CD4-positive, CD25-positive, alpha-beta regulatory T cell (primary cell): Measurements from ENCODE around the gene MAGI2. TPM values are rescaled to one million over a fixed set of nuclear protein-coding genes. Genes with fewer than 3 reads are reported as not detected.
"Not testable (repeated sequence)": the region's sequence is repeated elsewhere in the genome, so short reads cannot be mapped to it uniquely, and the experiment has no call there.

Experiments
- ATAC-seq, 2 donors: fragments of 150-1000 bp; cut with Tn5 transposase; one replicate each; pipeline ENCODE4 v1.10.0; 2021; ENCODE audit warnings: low read depth in 2 of 2, moderate number of reproducible peaks in 2 of 2, moderate library complexity in 1 of 2
- DNase-seq, 3 donors: peaks; one replicate each; pipeline versions ENCODE4 v3.0.0 to v3.0.0-alpha.2; 2012 to 2022; ENCODE audit warnings: mixed read lengths in 1 of 3
- H3K27ac ChIP-seq: one replicate; pipeline ENCODE4 v1.7.0; 2013; ENCODE audit warnings: mild to moderate bottlenecking, low read length; ENCODE audit not compliant: insufficient read depth, poor library complexity, severe bottlenecking
- H3K27me3 ChIP-seq: one replicate; pipeline ENCODE4 v1.7.0; 2013; ENCODE audit warnings: low read length; ENCODE audit not compliant: control insufficient read depth, insufficient read depth
- H3K36me3 ChIP-seq: one replicate; pipeline ENCODE4 v1.7.0; 2013; ENCODE audit warnings: mild to moderate bottlenecking, low read length, moderate library complexity; ENCODE audit not compliant: control insufficient read depth, insufficient read depth
- H3K4me1 ChIP-seq: 2 replicates; pipeline ENCODE4 v1.7.0; 2013; ENCODE audit warnings: mild to moderate bottlenecking, low read length; ENCODE audit not compliant: insufficient read depth, control insufficient read depth, poor library complexity, severe bottlenecking
- H3K4me3 ChIP-seq: one replicate; pipeline ENCODE4 v1.7.0; 2013; ENCODE audit warnings: low read depth, mild to moderate bottlenecking, low read length, moderate library complexity
- H3K9me3 ChIP-seq, 2 experiments: 1 replicate in 1 of 2; 2 replicates in 1 of 2; pipeline ENCODE4 v1.7.0; 2013; ENCODE audit warnings: low read length in 2 of 2, mild to moderate bottlenecking in 1 of 2, moderate library complexity in 1 of 2; ENCODE audit not compliant: control insufficient read depth in 2 of 2
- H3K27ac Mint-ChIP-seq, 3 donors: one replicate each; pipeline ENCODE4 v1.8.0; 2020 to 2022; ENCODE audit warnings: mild to moderate bottlenecking in 3 of 3, mixed read lengths in 3 of 3, moderate library complexity in 2 of 3
- H3K27me3 Mint-ChIP-seq: one replicate; pipeline ENCODE4 v1.8.0; 2022; ENCODE audit warnings: mild to moderate bottlenecking, mixed read lengths
- H3K36me3 Mint-ChIP-seq: one replicate; pipeline ENCODE4 v1.8.0; 2020; ENCODE audit warnings: mixed read lengths
- H3K4me1 Mint-ChIP-seq, 4 donors: one replicate each; pipeline ENCODE4 v1.8.0; 2020 to 2022; ENCODE audit warnings: mixed read lengths in 4 of 4, mild to moderate bottlenecking in 1 of 4
- H3K4me3 Mint-ChIP-seq, 4 donors: one replicate each; pipeline ENCODE4 v1.8.0; 2020 to 2022; ENCODE audit warnings: mild to moderate bottlenecking in 4 of 4, mixed read lengths in 4 of 4, moderate library complexity in 3 of 4
- H3K9me3 Mint-ChIP-seq, 7 donors: one replicate each; pipeline ENCODE4 v1.8.0; 2020 to 2022; ENCODE audit warnings: mixed read lengths in 7 of 7, mild to moderate bottlenecking in 3 of 7, moderate library complexity in 2 of 7
- polyA plus RNA-seq, 4 donors: library from polyadenylated mRNA; unstranded; fragments of 300-500 nt; fragmentation: Illumina TruSeq; gene quantifications; one replicate each; pipeline ENCODE4 v1.2.3, GENCODE V29; 2021
- total RNA-seq: library from RNA; stranded (reverse); gene quantifications from one replicate; pipeline ENCODE4 v1.2.3, GENCODE V29; 2022

The MAGI2 gene
- total and polyA plus RNA-seq, 5 donors from 2014 or later: not detected

GRCh38 chr7:78333530-78334425, 1119.7 kb downstream of the MAGI2 start:
- H3K4me1 Mint-ChIP-seq: no peaks in the 10 kb centered on the region
- ATAC-seq: no peak
- Histone ChIP-seq H3K9me3 (no peaks in the 10 kb centered on the region), H3K4me3 (no peak overlapping the region), H3K36me3 (no peaks in the 10 kb centered on the region), H3K27me3 (no peaks in the 10 kb centered on the region), H3K27ac (no peak overlapping the region), H3K4me1 (no peaks in the 10 kb centered on the region)
- no peaks in the 10 kb centered on the region for H3K36me3 Mint-ChIP-seq
- no peaks in the 10 kb centered on the region for H3K27me3 Mint-ChIP-seq
- H3K4me3 Mint-ChIP-seq: no peak overlapping the region
- peaks cover 0 to 2% (median 0%) of the 10 kb centered on the region in 7 donors for H3K9me3 Mint-ChIP-seq
- no peak overlapping the region for H3K27ac Mint-ChIP-seq
- DNase-seq: no peak

GRCh38 chr7:78329001-78329655, 1124.3 kb downstream of the MAGI2 start:
- Mint-ChIP-seq H3K27me3 (peaks cover 4% of the 10 kb centered on the region), H3K4me1 (no peaks in the 10 kb centered on the region), H3K9me3 (no peaks in the 10 kb centered on the region), H3K4me3 (no peak overlapping the region), H3K36me3 (no peaks in the 10 kb centered on the region), H3K27ac (no peak overlapping the region)
- no peaks in the 10 kb centered on the region for H3K4me1 ChIP-seq
- ATAC-seq (no peak), DNase-seq (no peak)
- no peaks in the 10 kb centered on the region for H3K36me3 ChIP-seq
- H3K27ac ChIP-seq: no peak overlapping the region
- H3K27me3 ChIP-seq: no peaks in the 10 kb centered on the region
- H3K4me3 ChIP-seq: no peak overlapping the region
- no peaks in the 10 kb centered on the region for H3K9me3 ChIP-seq

GRCh38 chr7:78327718-78328117, 1125.7 kb downstream of the MAGI2 start:
- no peaks in the 10 kb centered on the region for H3K4me1 Mint-ChIP-seq
- no peak for ATAC-seq
- Histone ChIP-seq H3K27me3 (no peaks in the 10 kb centered on the region), H3K9me3 (no peaks in the 10 kb centered on the region), H3K4me1 (no peaks in the 10 kb centered on the region), H3K4me3 (no peak overlapping the region), H3K36me3 (no peaks in the 10 kb centered on the region), H3K27ac (no peak overlapping the region)
- H3K36me3 Mint-ChIP-seq: no peaks in the 10 kb centered on the region
- H3K4me3 Mint-ChIP-seq: no peak overlapping the region
- no peak overlapping the region for H3K27ac Mint-ChIP-seq
- no peak for DNase-seq
- H3K9me3 Mint-ChIP-seq: peaks cover 0 to 3% (median 0%) of the 10 kb centered on the region in 7 donors
- H3K27me3 Mint-ChIP-seq: peaks cover 4% of the 10 kb centered on the region

GRCh38 chr7:78326876-78327275, 1126.6 kb downstream of the MAGI2 start:
- H3K4me1 Mint-ChIP-seq: no peaks in the 10 kb centered on the region
- no peak overlapping the region for H3K4me3 Mint-ChIP-seq
- no peaks in the 10 kb centered on the region for H3K27me3 ChIP-seq

GRCh38 chr7:78326189-78326588, 1127.3 kb downstream of the MAGI2 start:
- peaks cover 0 to 3% (median 0%) of the 10 kb centered on the region in 7 donors for H3K9me3 Mint-ChIP-seq
- no peaks in the 10 kb centered on the region for H3K4me1 Mint-ChIP-seq
- DNase-seq (no peak), ATAC-seq (no peak)
- H3K36me3 Mint-ChIP-seq: no peaks in the 10 kb centered on the region
- no peak overlapping the region for H3K4me3 Mint-ChIP-seq
- H3K27ac ChIP-seq: no peak overlapping the region
- H3K4me3 ChIP-seq: no peak overlapping the region
- H3K9me3 ChIP-seq: no peaks in the 10 kb centered on the region
- H3K36me3 ChIP-seq: no peaks in the 10 kb centered on the region
- H3K27me3 ChIP-seq: no peaks in the 10 kb centered on the region
- H3K27me3 Mint-ChIP-seq: peaks cover 4% of the 10 kb centered on the region
- H3K4me1 ChIP-seq: no peaks in the 10 kb centered on the region
- no peak overlapping the region for H3K27ac Mint-ChIP-seq

More at GRCh38 chr7:78326876-78327275, 1126.6 kb downstream of the MAGI2 start:
- DNase-seq: no peak
- Mint-ChIP-seq H3K36me3 (no peaks in the 10 kb centered on the region), H3K27ac (no peak overlapping the region), H3K27me3 (peaks cover 4% of the 10 kb centered on the region), H3K9me3 (peaks cover 0 to 3% (median 0%) of the 10 kb centered on the region in 7 donors)
- ATAC-seq: no peak
- Histone ChIP-seq H3K27ac (no peak overlapping the region), H3K4me3 (no peak overlapping the region), H3K4me1 (no peaks in the 10 kb centered on the region), H3K36me3 (no peaks in the 10 kb centered on the region), H3K9me3 (no peaks in the 10 kb centered on the region)

- no peaks in the 10 kb centered on the region for H3K27me3 ChIP-seq
- no peaks in the 10 kb centered on the region for H3K27me3 Mint-ChIP-seq
- H3K9me3 ChIP-seq: no peaks in the 10 kb centered on the region
- H3K27ac Mint-ChIP-seq: no peak overlapping the region
- ATAC-seq (no peak), DNase-seq (no peak)
- H3K4me1 Mint-ChIP-seq: no peaks in the 10 kb centered on the region
- H3K36me3 ChIP-seq: no peaks in the 10 kb centered on the region
- H3K4me1 ChIP-seq: no peaks in the 10 kb centered on the region
- H3K36me3 Mint-ChIP-seq: no peaks in the 10 kb centered on the region
- no peak overlapping the region for H3K27ac ChIP-seq
- no peak overlapping the region for H3K4me3 ChIP-seq
- H3K9me3 Mint-ChIP-seq: peaks cover 0 to 4% (median 3%) of the 10 kb centered on the region in 7 donors
- no peak overlapping the region for H3K4me3 Mint-ChIP-seq
Observed at GRCh38 chr7:78323118-78323517, 1130.3 kb downstream of the MAGI2 start.

GRCh38 chr7:78322231-78322630, 1131.2 kb downstream of the MAGI2 start:
- H3K9me3 ChIP-seq, H3K27ac Mint-ChIP-seq, H3K27me3 ChIP-seq, H3K36me3 ChIP-seq, H3K4me1 ChIP-seq, H3K4me3 ChIP-seq, H3K27ac ChIP-seq, ATAC-seq, H3K4me3 Mint-ChIP-seq, H3K36me3 Mint-ChIP-seq, DNase-seq, H3K4me1 Mint-ChIP-seq, H3K27me3 Mint-ChIP-seq, H3K9me3 Mint-ChIP-seq: not testable (repeated sequence)
